HepG2 (cell line): ENCODE measurements around the gene CUL7. TPM values are rescaled to one million over a fixed set of nuclear protein-coding genes. Genes with fewer than 3 reads are reported as not detected.

Source experiments
- BATF2 ChIP-seq: sonication (generic); formaldehyde crosslinking; IDR thresholded peaks from 2 replicates; pipeline ENCODE4 v1.8.0; 2022; ENCODE audit warnings: mild to moderate bottlenecking, missing genetic modification reagents, moderate library complexity
- BRCA1 ChIP-seq: sonication (generic); formaldehyde crosslinking; IDR thresholded peaks from 2 replicates; pipeline ENCODE4 v1.4.0; 2020; ENCODE audit warnings: missing genetic modification reagents
- DBP ChIP-seq: sonication (generic); formaldehyde crosslinking; IDR thresholded peaks from 2 replicates; pipeline ENCODE4 v1.4.0; 2020; ENCODE audit warnings: missing genetic modification reagents; ENCODE audit errors: not compliant biosample characterization
- ESRRA ChIP-seq: sonication (generic); formaldehyde crosslinking; IDR thresholded peaks from 2 replicates; pipeline ENCODE4 v1.5.1; 2020; ENCODE audit warnings: mild to moderate bottlenecking, low read depth, missing genetic modification reagents
- HDAC1 ChIP-seq: sonication (generic); formaldehyde crosslinking; IDR thresholded peaks from 2 replicates; pipeline ENCODE4 v1.5.1; 2020; ENCODE audit warnings: mild to moderate bottlenecking, missing genetic modification reagents
- MIER2 ChIP-seq: IDR thresholded peaks from 2 replicates; pipeline ENCODE4 v1.6.1; 2016; ENCODE audit warnings: missing biosample characterization, missing genetic modification reagents
- NRL ChIP-seq: sonication (generic); formaldehyde crosslinking; IDR thresholded peaks from 2 replicates; pipeline ENCODE4 v1.5.0; 2020; ENCODE audit warnings: missing genetic modification reagents, mild to moderate bottlenecking, moderate library complexity, borderline replicate concordance
- PAX8 ChIP-seq: sonication (generic); formaldehyde crosslinking; IDR thresholded peaks from 2 replicates; pipeline ENCODE4 v1.8.0; 2022; ENCODE audit warnings: mild to moderate bottlenecking, missing genetic modification reagents, borderline replicate concordance
- PPARG ChIP-seq: conservative IDR thresholded peaks from 2 replicates; pipeline ENCODE4 v1.6.1; 2016; ENCODE audit warnings: missing biosample characterization, missing genetic modification reagents
- RAD51 ChIP-seq: fragments of 450-650 bp; IDR thresholded peaks from 2 replicates; pipeline ENCODE4 v1.6.1; 2016; ENCODE audit warnings: borderline replicate concordance
- SMYD3 ChIP-seq: sonication (generic); formaldehyde crosslinking; IDR thresholded peaks from 2 replicates; pipeline ENCODE4 v1.8.1; 2023; ENCODE audit warnings: mild to moderate bottlenecking, missing genetic modification reagents
- SP4 ChIP-seq: sonication (generic); formaldehyde crosslinking; IDR thresholded peaks from 2 replicates; pipeline ENCODE4 v1.8.1; 2023; ENCODE audit warnings: mild to moderate bottlenecking, missing genetic modification reagents
- SRY ChIP-seq: sonication (generic); formaldehyde crosslinking; IDR thresholded peaks from 2 replicates; pipeline ENCODE4 v1.8.0; 2022; ENCODE audit warnings: mild to moderate bottlenecking, missing genetic modification reagents
- THAP8 ChIP-seq: sonication (generic); formaldehyde crosslinking; IDR thresholded peaks from 2 replicates; pipeline ENCODE4 v1.5.1; 2020; ENCODE audit warnings: missing genetic modification reagents, mild to moderate bottlenecking, borderline replicate concordance
- ZBTB38 ChIP-seq: sonication (generic); formaldehyde crosslinking; IDR thresholded peaks from 2 replicates; pipeline ENCODE4 v1.5.1; 2020; ENCODE audit warnings: mild to moderate bottlenecking, missing genetic modification reagents
- ZNF281 ChIP-seq: sonication (generic); formaldehyde crosslinking; IDR thresholded peaks from 2 replicates; pipeline ENCODE4 v1.4.0; 2020; ENCODE audit warnings: missing genetic modification reagents, borderline replicate concordance
- ZNF30 ChIP-seq: sonication (generic); formaldehyde crosslinking; IDR thresholded peaks from 2 replicates; pipeline ENCODE4 v1.5.0; 2020; ENCODE audit warnings: mild to moderate bottlenecking, missing genetic modification reagents
- ZNF432 ChIP-seq: sonication (generic); formaldehyde crosslinking; IDR thresholded peaks from 2 replicates; pipeline ENCODE4 v1.5.0; 2020; ENCODE audit warnings: missing genetic modification reagents, mild to moderate bottlenecking, borderline replicate concordance
- ZNF460 ChIP-seq: sonication (generic); formaldehyde crosslinking; IDR thresholded peaks from 2 replicates; pipeline ENCODE4 v1.5.1; 2020; ENCODE audit warnings: missing genetic modification reagents, mild to moderate bottlenecking, borderline replicate concordance
- ZNF569 ChIP-seq: sonication (generic); formaldehyde crosslinking; IDR thresholded peaks from 2 replicates; pipeline ENCODE4 v1.5.0; 2020; ENCODE audit warnings: mild to moderate bottlenecking, missing genetic modification reagents, moderate library complexity, borderline replicate concordance
- ZNF616 ChIP-seq: sonication (generic); formaldehyde crosslinking; IDR thresholded peaks from 2 replicates; pipeline ENCODE4 v1.5.0; 2020; ENCODE audit warnings: low read depth, mild to moderate bottlenecking, missing genetic modification reagents
- ZNF629 ChIP-seq: sonication (generic); formaldehyde crosslinking; conservative IDR thresholded peaks from 2 replicates; pipeline ENCODE4 v1.5.0; 2020; ENCODE audit warnings: missing genetic modification reagents
- ZNF710 ChIP-seq: sonication (generic); formaldehyde crosslinking; IDR thresholded peaks from 2 replicates; pipeline ENCODE4 v1.5.0; 2020; ENCODE audit warnings: mild to moderate bottlenecking, missing genetic modification reagents, borderline replicate concordance
- polyA plus RNA-seq, 8 experiments: library from polyadenylated mRNA; depleted of rRNA in 3 of 8; stranded (reverse) in 7 of 8; unstranded in 1 of 8; fragments of >200 nt; fragmentation: Illumina TruSeq in 4 of 8; extraction: Trizol in 4 of 8; gene quantifications; 2 replicates each; pipeline versions ENCODE4 v1.2.1 to v1.2.3, GENCODE V29; 2011 to 2016; ENCODE audit warnings: low read depth in 4 of 8, missing spikeins in 1 of 8, mixed read lengths in 1 of 8; ENCODE audit not compliant: insufficient read depth in 1 of 8
- total RNA-seq, 5 experiments: library from RNA; depleted of rRNA; stranded (reverse); fragments of >200 nt; fragmentation: Illumina TruSeq; extraction: Trizol; gene quantifications; 2 replicates each; pipeline ENCODE4 v1.2.3, GENCODE V29; 2016; ENCODE audit warnings: low read depth in 1 of 5

Gene CUL7
- total and polyA plus RNA-seq, 2 of the 13 experiments (the other 11 are each of a cell fraction or from before 2014, with no cell fraction given), result 32.0 to 60.7 TPM

- TF ChIP-seq SRY (CRISPR knock-in tag) (no peak), BRCA1 (CRISPR knock-in tag) (no peak), ZNF460 (CRISPR knock-in tag) (no peak), BATF2 (CRISPR knock-in tag) (no peak), ZNF432 (no peak), MIER2 (no peak; the same call in 1 of the 2 replicates), DBP (no peak), ZBTB38 (CRISPR knock-in tag) (peak; percentile 67; the same call in 1 of the 2 replicates), ZNF281 (CRISPR knock-in tag) (no peak), PPARG (CRISPR knock-in tag) (peak; percentile 65; the same call in 1 of the 2 replicates), PAX8 (no peak), ESRRA (no peak), ZNF629 (CRISPR knock-in tag) (no peak; the same call in 1 of the 2 replicates), ZNF30 (no peak), ZNF710 (CRISPR knock-in tag) (no peak), RAD51 (no peak), NRL (CRISPR knock-in tag) (peak; percentile 45; the same call in 1 of the 2 replicates), THAP8 (CRISPR knock-in tag) (no peak), ZNF569 (no peak), ZNF616 (CRISPR knock-in tag) (no peak), SP4 (CRISPR knock-in tag) (no peak), HDAC1 (CRISPR knock-in tag) (peak; percentile 91), SMYD3 (CRISPR knock-in tag) (no peak)
These were observed 36.4 kb upstream of the CUL7 start (continued) for GRCh38 chr6:43089874-43090558.
